Stimulated activated CD4-positive, alpha-beta T cell treated with anti-CD3 and anti-CD28 coated beads, Interleukin-1b, Interleukin-23, amount 100 ng/mL, for 1 hour (primary cell): ENCODE data around the gene UBQLN1.
"Not testable (repeated sequence)": the region's sequence is repeated elsewhere in the genome, so short reads cannot be mapped to it uniquely, and the experiment has no call there.

Experiments
- DNase-seq, 2 donors: peaks; one replicate each; pipeline ENCODE4 v3.0.0-alpha.2; 2020; ENCODE audit warnings: low read depth in 2 of 2

Gene UBQLN1

GRCh38 chr9:83633255-83633654 lies 74.5 kb downstream of the UBQLN1 start:
- DNase-seq, result no peak

GRCh38 chr9:83630938-83631457 lies 76.8 kb downstream of the UBQLN1 start:
- DNase-seq, result no peak

- no peak for DNase-seq
These were observed 78.2 kb downstream of the UBQLN1 start for GRCh38 chr9:83629433-83630104.

DNA sequence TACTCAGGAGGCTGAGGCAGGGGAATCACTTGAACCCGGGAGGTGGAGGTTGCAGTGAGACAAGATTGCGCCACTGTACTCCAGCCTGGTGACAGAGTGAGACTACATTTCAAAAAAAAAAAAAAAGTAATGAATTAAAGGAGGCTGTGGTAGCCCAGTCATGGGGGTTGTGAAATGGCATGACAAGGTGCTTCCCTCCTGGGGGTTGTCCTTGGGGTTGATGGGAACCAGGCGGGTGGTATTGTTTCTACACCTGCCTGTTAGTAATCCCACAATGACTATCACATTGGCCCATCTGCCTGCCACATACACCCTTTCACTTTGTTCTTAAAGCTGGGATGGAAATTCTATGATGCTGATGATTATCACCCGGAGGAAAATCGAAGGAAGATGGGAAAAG lies 79.2 kb downstream of the UBQLN1 start:
- DNase-seq, result no peak

DNA sequence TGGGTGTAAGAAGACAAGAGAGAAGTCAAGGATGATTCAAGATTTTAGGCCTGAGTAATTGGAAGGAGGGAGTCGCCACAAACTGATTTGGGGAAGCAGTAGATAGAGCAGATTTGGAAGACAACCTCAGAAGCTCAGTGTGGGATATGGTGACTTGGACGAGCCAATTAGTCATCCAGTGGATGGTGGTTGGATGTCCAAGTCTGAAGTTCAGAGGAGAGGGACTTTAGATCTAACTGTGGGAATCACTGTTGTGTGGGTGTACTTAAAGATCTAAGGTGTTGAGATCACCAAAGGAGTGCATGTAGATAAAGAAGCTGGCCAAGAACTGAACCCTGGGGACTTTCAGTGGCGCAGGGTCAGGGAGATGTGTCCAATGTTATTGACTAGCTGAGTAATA lies 82.6 kb downstream of the UBQLN1 start:
- DNase-seq, result no peak

- no peak for DNase-seq
These were observed 84.1 kb downstream of the UBQLN1 start for GRCh38 chr9:83623679-83624076.

GRCh38 chr9:83622939-83623678 lies 84.6 kb downstream of the UBQLN1 start, which contains the start of gene IDNK:
IDNK (plus strand) TSS chr9:83623143; CDS start chr9:83623172, 29 bp downstream.
- peak in 1 of 2 donors; percentile 24 for DNase-seq

DNA sequence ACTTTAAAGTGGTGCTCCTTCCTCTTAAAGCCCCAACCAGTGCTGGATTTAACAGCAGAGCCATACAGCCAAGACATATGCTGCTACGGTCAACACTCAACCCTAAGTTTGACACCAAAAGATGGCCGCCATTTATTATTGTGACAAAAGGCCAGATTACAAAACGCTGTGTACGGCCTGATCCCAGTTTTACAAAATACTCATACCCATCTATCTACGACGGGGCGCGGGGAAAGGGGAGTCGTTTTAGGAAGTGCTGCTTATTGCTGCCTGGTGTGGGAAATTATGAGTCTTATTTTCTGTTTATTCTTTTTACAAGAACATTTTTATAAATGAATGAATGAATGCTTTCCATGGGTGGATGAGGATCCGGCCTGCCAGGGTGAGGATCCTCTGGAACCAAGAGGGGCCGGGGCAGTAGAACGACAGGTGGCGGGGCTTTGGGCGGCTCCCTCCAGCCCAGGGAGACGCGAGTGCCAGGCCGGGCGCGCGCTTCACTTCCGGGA lies 85.3 kb downstream of the UBQLN1 start:
- DNase-seq, result no peak

DNA sequence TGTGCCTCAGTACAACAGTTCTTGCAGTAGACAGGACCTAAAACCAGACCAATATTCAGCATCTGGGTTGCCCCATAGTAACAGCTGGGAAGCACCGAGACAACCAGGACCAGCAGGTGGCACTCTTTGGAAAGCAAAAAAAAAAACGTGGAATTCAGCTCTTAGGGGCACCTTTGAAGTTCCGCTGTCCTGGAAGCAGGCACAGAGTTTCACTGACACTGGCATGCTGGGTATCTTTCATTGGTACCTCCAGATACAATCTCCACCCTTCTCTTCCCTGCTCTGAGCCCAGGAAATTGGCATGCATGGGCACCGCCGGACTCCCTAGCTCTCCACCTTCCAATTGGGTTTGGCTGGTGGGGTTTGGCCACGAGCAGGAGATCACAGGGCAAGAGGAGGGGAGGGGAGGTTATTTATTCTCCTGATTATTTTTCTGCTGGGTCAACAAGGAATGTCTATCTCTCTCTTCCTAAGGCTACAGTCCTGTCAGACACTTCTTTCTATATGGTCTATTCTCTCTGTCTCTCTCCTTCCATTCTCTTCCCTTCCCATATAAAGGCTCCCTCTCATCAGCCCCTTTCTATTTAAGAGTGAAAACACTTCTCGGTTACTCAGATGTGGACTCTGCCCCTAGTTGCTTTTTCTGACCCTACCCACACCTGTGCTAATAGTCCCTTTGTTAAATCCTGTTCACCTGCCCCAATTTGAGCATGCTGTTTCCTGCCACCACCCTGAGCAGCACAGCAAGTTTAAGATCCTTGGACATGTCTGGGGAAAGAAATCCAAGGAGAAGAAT lies 86.7 kb downstream of the UBQLN1 start:
- peak in 1 of 2 donors; percentile 24 for DNase-seq

DNA sequence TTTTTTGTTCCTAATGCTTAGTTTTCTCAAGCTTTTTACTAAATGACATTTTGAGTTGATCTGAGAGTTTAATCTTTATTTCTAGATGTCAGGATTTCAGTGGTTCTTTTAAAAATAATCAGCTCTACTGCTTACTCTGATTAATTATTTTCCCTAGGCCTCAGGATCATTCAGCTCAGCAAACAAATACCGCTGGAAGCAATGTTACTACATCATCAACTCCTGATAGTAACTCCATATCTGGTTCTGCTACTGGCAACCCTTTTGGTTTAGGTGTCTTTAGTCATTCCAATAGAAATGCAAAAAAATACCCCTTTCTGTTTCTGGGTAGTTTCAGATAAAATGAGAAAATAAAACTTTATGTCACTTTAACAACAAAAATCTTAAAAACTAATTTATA lies 90.5 kb downstream of the UBQLN1 start:
- no peak for DNase-seq

- not testable (repeated sequence) for DNase-seq
These were observed 94.5 kb downstream of the UBQLN1 start for GRCh38 chr9:83613298-83613697.
